Peyer's patch (tissue), 4 donors: ENCODE results near the gene ZNF791. TPM values are rescaled to one million over a fixed set of nuclear protein-coding genes. Genes with fewer than 3 reads are reported as not detected.

Experiments used
- DNase-seq, 3 donors: peaks; one replicate each; pipeline ENCODE4 v3.0.0-alpha.2; 2017 to 2019
- H3K27ac ChIP-seq, 4 donors: fragments of 200-600 bp; sonication (generic); one replicate each; pipeline ENCODE4 v1.5.1; 2016 to 2019
- H3K27me3 ChIP-seq, 2 donors: fragments of 200-600 bp; sonication (generic); one replicate each; pipeline ENCODE4 v1.5.1; 2019
- H3K36me3 ChIP-seq, 3 donors: fragments of 200-600 bp; sonication (generic); one replicate each; pipeline ENCODE4 v1.5.1; 2016 to 2019
- H3K4me1 ChIP-seq, 4 donors: fragments of 200-600 bp; sonication (generic); one replicate each; pipeline ENCODE4 v1.5.1; 2016 to 2019
- H3K4me3 ChIP-seq, 4 donors: fragments of 200-600 bp; sonication (generic); 1 replicate in 3 of 4; 2 replicates in 1 of 4; pipeline ENCODE4 v1.5.1; 2016 to 2019; ENCODE audit warnings: mild to moderate bottlenecking in 1 of 4
- H3K9me3 ChIP-seq, 4 donors: fragments of 200-600 bp; sonication (generic); one replicate each; pipeline ENCODE4 v1.5.1; 2016 to 2019; ENCODE audit warnings: mild to moderate bottlenecking in 1 of 4
- CTCF ChIP-seq, 6 experiments: fragments of 450-650 bp in 4 of 6; fragments of 200-600 bp in 2 of 6; sonication (generic) in 1 of 6; IDR thresholded peaks; one replicate each; pipeline ENCODE4 v1.5.1; 2017 to 2019; ENCODE audit warnings: antibody characterized with exemption in 6 of 6, mild to moderate bottlenecking in 3 of 6, moderate library complexity in 1 of 6
- POLR2A ChIP-seq, 2 donors: fragments of 450-650 bp; IDR thresholded peaks; one replicate each; pipeline ENCODE4 v1.5.1; 2017; ENCODE audit warnings: antibody characterized with exemption in 2 of 2, mild to moderate bottlenecking in 2 of 2, moderate library complexity in 2 of 2
- total RNA-seq, 4 donors: library from RNA; depleted of rRNA; stranded (reverse); fragments of >200 nt; gene quantifications; one replicate each; pipeline ENCODE4 v1.1.0, GENCODE V29; 2016

The ZNF791 gene
- total RNA-seq, 4 donors from 2014 or later: 17.2 to 34.6 (median 29.3) TPM

- no peaks in the 10 kb centered on the region for H3K4me1 ChIP-seq
- peaks cover 0 to 44% (median 8%) of the 10 kb centered on the region in 4 donors for H3K9me3 ChIP-seq
- H3K36me3 ChIP-seq: peaks cover 0 to 74% (median 10%) of the 10 kb centered on the region in 3 donors
- no peak overlapping the region for H3K27ac ChIP-seq
- TF ChIP-seq CTCF (IDR thresholded peaks at IDR 0.05) (no peak), POLR2A (IDR thresholded peaks at IDR 0.05) (no peak)
- no peaks in the 10 kb centered on the region for H3K27me3 ChIP-seq
- no peak overlapping the region for H3K4me3 ChIP-seq
- no peak for DNase-seq
These were observed 16.2 kb downstream of the ZNF791 start for GRCh38 chr19:12626958-12627357.

- no peak for TF ChIP-seq POLR2A (IDR thresholded peaks at IDR 0.05)
- TF ChIP-seq CTCF (IDR thresholded peaks at IDR 0.05): no peak
- no peak overlapping the region for H3K4me3 ChIP-seq
- DNase-seq: no peak
- H3K4me1 ChIP-seq: no peaks in the 10 kb centered on the region
- H3K27ac ChIP-seq: no peak overlapping the region
- H3K9me3 ChIP-seq: peaks cover 0 to 44% (median 8%) of the 10 kb centered on the region in 4 donors
- no peaks in the 10 kb centered on the region for H3K27me3 ChIP-seq
- H3K36me3 ChIP-seq: peaks cover 0 to 69% (median 10%) of the 10 kb centered on the region in 3 donors
These were observed 17.6 kb downstream of the ZNF791 start for GRCh38 chr19:12628040-12629022.

- no peak overlapping the region for H3K27ac ChIP-seq
- no peaks in the 10 kb centered on the region for H3K4me1 ChIP-seq
- H3K4me3 ChIP-seq: no peak overlapping the region
- TF ChIP-seq CTCF (IDR thresholded peaks at IDR 0.05) (no peak), POLR2A (IDR thresholded peaks at IDR 0.05) (no peak)
- H3K9me3 ChIP-seq: peaks cover 0 to 44% (median 8%) of the 10 kb centered on the region in 4 donors
- H3K27me3 ChIP-seq: no peaks in the 10 kb centered on the region
- DNase-seq: no peak
- peaks cover 0 to 60% (median 10%) of the 10 kb centered on the region in 3 donors for H3K36me3 ChIP-seq
These were observed 18.5 kb downstream of the ZNF791 start for GRCh38 chr19:12629215-12629614.

GRCh38 chr19:12636631-12637030 is 25.9 kb downstream of the ZNF791 start:
- no peaks in the 10 kb centered on the region for H3K27me3 ChIP-seq
- peaks cover 0 to 10% (median 2%) of the 10 kb centered on the region in 4 donors for H3K4me1 ChIP-seq
- H3K4me3 ChIP-seq: no peak overlapping the region
- H3K9me3 ChIP-seq: no peaks in the 10 kb centered on the region
- no peaks in the 10 kb centered on the region for H3K36me3 ChIP-seq
- DNase-seq: no peak
- TF ChIP-seq CTCF (IDR thresholded peaks at IDR 0.05) (no peak), POLR2A (IDR thresholded peaks at IDR 0.05) (no peak)
- H3K27ac ChIP-seq: no peak overlapping the region

GRCh38 chr19:12638611-12639182 is 28.0 kb downstream of the ZNF791 start:
- Histone ChIP-seq H3K27me3 (no peaks in the 10 kb centered on the region), H3K36me3 (no peaks in the 10 kb centered on the region), H3K9me3 (no peaks in the 10 kb centered on the region), H3K27ac (no peak overlapping the region), H3K4me3 (no peak overlapping the region), H3K4me1 (peaks cover 0 to 10% (median 2%) of the 10 kb centered on the region in 4 donors)
- TF ChIP-seq CTCF (IDR thresholded peaks at IDR 0.05) (no peak), POLR2A (IDR thresholded peaks at IDR 0.05) (no peak)
- DNase-seq: no peak
